Gastrocnemius medialis (tissue), 4 donors: Measurements from ENCODE around the gene HIBCH. TPM values are rescaled to one million over a fixed set of nuclear protein-coding genes. Genes with fewer than 3 reads are reported as not detected.
A peak's percentile ranks its signal among the peaks of the same experiment; 100 is the strongest.

ENCODE experiments used
- ATAC-seq, 2 donors: fragments of 150-250 bp; one replicate each; pipeline ENCODE4 v1.9.1; 2016
- DNase-seq, 2 donors: peaks; one replicate each; pipeline ENCODE4 v3.0.0-alpha.2; 2019
- H3K27ac ChIP-seq, 4 donors: fragments of 200-600 bp; sonication (generic); 1 replicate in 1 of 4; 2 replicates in 3 of 4; pipeline ENCODE4 v1.5.1; 2016 to 2018; ENCODE audit warnings: mild to moderate bottlenecking in 2 of 4, moderate library complexity in 1 of 4
- H3K27me3 ChIP-seq, 3 donors: fragments of 200-600 bp; sonication (generic) in 2 of 3; 1 replicate in 1 of 3; 2 replicates in 2 of 3; pipeline versions ENCODE4 v1.5.1 to v1.6.0; 2016 to 2019; ENCODE audit warnings: mild to moderate bottlenecking in 1 of 3, moderate library complexity in 1 of 3
- H3K36me3 ChIP-seq, 2 donors: fragments of 200-600 bp; sonication (generic) in 1 of 2; one replicate each; pipeline ENCODE4 v1.5.1; 2017 to 2018
- H3K4me1 ChIP-seq, 2 donors: fragments of 200-600 bp; sonication (generic) in 1 of 2; one replicate each; pipeline ENCODE4 v1.5.1; 2016 to 2017; ENCODE audit warnings: mild to moderate bottlenecking in 2 of 2
- H3K4me3 ChIP-seq, 4 donors: fragments of 200-600 bp; sonication (generic) in 3 of 4; 1 replicate in 1 of 4; 2 replicates in 3 of 4; pipeline ENCODE4 v1.5.1; 2016 to 2019; ENCODE audit warnings: mild to moderate bottlenecking in 2 of 4
- H3K9me3 ChIP-seq, 3 donors: fragments of 200-600 bp; sonication (generic) in 2 of 3; 1 replicate in 1 of 3; 2 replicates in 2 of 3; pipeline ENCODE4 v1.5.1; 2016 to 2019
- CTCF ChIP-seq, 5 experiments: fragments of 450-650 bp in 3 of 5; fragments of 200-600 bp in 2 of 5; sonication (generic) in 2 of 5; IDR thresholded peaks in 4 of 5; conservative IDR thresholded peaks in 1 of 5; 1 replicate in 4 of 5; 2 replicates in 1 of 5; pipeline ENCODE4 v1.5.1; 2016 to 2019; ENCODE audit warnings: antibody characterized with exemption in 5 of 5, mild to moderate bottlenecking in 3 of 5, moderate library complexity in 3 of 5
- POLR2A ChIP-seq, 2 donors: fragments of 450-650 bp; IDR thresholded peaks; one replicate each; pipeline ENCODE4 v1.6.1; 2017; ENCODE audit warnings: antibody characterized with exemption in 2 of 2, mild to moderate bottlenecking in 2 of 2, moderate library complexity in 2 of 2
- in situ Hi-C, 4 donors: fragments of 200-750 bp; cut with MboI; loops; one replicate each; pipeline versions ENCODE4 v1.15.0 to v1.8.0; 2017; ENCODE audit warnings: low sequenced_read_pairs in 4 of 4
- intact Hi-C: fragments of 100-400 bp; cut with DNase I; formaldehyde crosslinking; loops from one replicate; pipeline ENCODE4 v1.15.1; 2023; ENCODE audit warnings: low total_unique reads
- total RNA-seq, 4 donors: library from RNA; depleted of rRNA; stranded (reverse); fragments of >200 nt; gene quantifications; one replicate each; pipeline versions ENCODE4 v1.1.0 to v1.2.3, GENCODE V29; 2016

HIBCH gene
- total RNA-seq, 4 donors from 2014 or later: 3.7 to 20.1 (median 10.6) TPM

- Histone ChIP-seq H3K4me3 (no peak overlapping the region), H3K27me3 (no peaks in the 10 kb centered on the region), H3K27ac (peak overlapping the region in 3 of 4 donors; percentile 41 to 49 (median 44)), H3K36me3 (no peaks in the 10 kb centered on the region), H3K4me1 (peaks cover 0 to 6% of the 10 kb centered on the region in 2 donors), H3K9me3 (no peaks in the 10 kb centered on the region)
- intact Hi-C loops: no loop called here
- no peak for TF ChIP-seq POLR2A (IDR thresholded peaks at IDR 0.05)
- TF ChIP-seq CTCF (IDR thresholded peaks at IDR 0.05 in 4 of 5, conservative IDR thresholded peaks at IDR 0.05 in 1 of 5): no peak
- ATAC-seq (peak in 1 of 2 donors; percentile 70), DNase-seq (no peak)
- in situ Hi-C loops: no loop called here
Observed at GRCh38 chr2:190334479-190335224, 15.0 kb upstream of the HIBCH start.

- DNase-seq (no peak), ATAC-seq (no peak)
- TF ChIP-seq POLR2A (IDR thresholded peaks at IDR 0.05) (no peak), CTCF (IDR thresholded peaks at IDR 0.05 in 4 of 5, conservative IDR thresholded peaks at IDR 0.05 in 1 of 5) (no peak)
- in situ Hi-C loops: no loop called here
- Histone ChIP-seq H3K27ac (peak overlapping the region in 3 of 4 donors; percentile 16 to 44 (median 27)), H3K36me3 (no peaks in the 10 kb centered on the region), H3K27me3 (no peaks in the 10 kb centered on the region), H3K4me1 (peaks cover 0 to 6% of the 10 kb centered on the region in 2 donors), H3K9me3 (no peaks in the 10 kb centered on the region), H3K4me3 (no peak overlapping the region)
- intact Hi-C loops: no loop called here
Observed at GRCh38 chr2:190333928-190334327, 14.3 kb upstream of the HIBCH start.

GRCh38 chr2:190333395-190333794, 13.8 kb upstream of the HIBCH start:
- DNase-seq (no peak), ATAC-seq (no peak)
- TF ChIP-seq POLR2A (IDR thresholded peaks at IDR 0.05): no peak
- no peak for TF ChIP-seq CTCF (IDR thresholded peaks at IDR 0.05 in 4 of 5, conservative IDR thresholded peaks at IDR 0.05 in 1 of 5)
- H3K4me3 ChIP-seq: no peak overlapping the region
- no peaks in the 10 kb centered on the region for H3K36me3 ChIP-seq
- H3K27ac ChIP-seq: no peak overlapping the region
- H3K27me3 ChIP-seq: no peaks in the 10 kb centered on the region
- H3K4me1 ChIP-seq: peaks cover 0 to 6% of the 10 kb centered on the region in 2 donors
- in situ Hi-C loops (no loop called here), intact Hi-C loops (no loop called here)
- no peaks in the 10 kb centered on the region for H3K9me3 ChIP-seq

GRCh38 chr2:190328573-190329147, 9.0 kb upstream of the HIBCH start:
- TF ChIP-seq POLR2A (IDR thresholded peaks at IDR 0.05): no peak
- TF ChIP-seq CTCF (IDR thresholded peaks at IDR 0.05 in 4 of 5, conservative IDR thresholded peaks at IDR 0.05 in 1 of 5): peak in 2 of 5 experiments; percentile 5 to 26
- H3K4me1 ChIP-seq: no peaks in the 10 kb centered on the region
- H3K27ac ChIP-seq: no peak overlapping the region
- H3K9me3 ChIP-seq: no peaks in the 10 kb centered on the region
- intact Hi-C loops (no loop called here), in situ Hi-C loops (loop anchor here in 2 of 4 donors (10.0 kb wide), 2 partner anchors 46 to 206 kb away; partner anchors contain the start of gene NEMP2 (in 1 of the 2))
- ATAC-seq (no peak), DNase-seq (no peak)
- H3K27me3 ChIP-seq: no peaks in the 10 kb centered on the region
- H3K36me3 ChIP-seq: no peaks in the 10 kb centered on the region
- H3K4me3 ChIP-seq: no peak overlapping the region
